HepG2 (cell line): ENCODE results near the gene TMEM253. TPM values are rescaled to one million over a fixed set of nuclear protein-coding genes. Genes with fewer than 3 reads are reported as not detected.

Source experiments
- CBX5 ChIP-seq: sonication (generic); formaldehyde crosslinking; IDR thresholded peaks from 2 replicates; pipeline ENCODE4 v1.4.0; 2020; ENCODE audit warnings: missing genetic modification reagents, borderline replicate concordance
- CEBPG ChIP-seq: IDR thresholded peaks from 2 replicates; pipeline ENCODE4 v1.6.1; 2016
- DMAP1 ChIP-seq: IDR thresholded peaks from 2 replicates; pipeline ENCODE4 v1.6.1; 2016
- DNMT3B ChIP-seq: conservative IDR thresholded peaks from 2 replicates; pipeline ENCODE4 v1.6.1; 2016; ENCODE audit warnings: missing biosample characterization, control low read depth
- FOSL2 ChIP-seq: sonication (generic); formaldehyde crosslinking; IDR thresholded peaks from 2 replicates; pipeline ENCODE4 v1.4.0; 2020; ENCODE audit warnings: missing genetic modification reagents
- HMG20B ChIP-seq: conservative IDR thresholded peaks from 2 replicates; pipeline ENCODE4 v1.6.1; 2016; ENCODE audit warnings: missing genetic modification reagents, missing compliant biosample characterization
- HNF1B ChIP-seq: sonication (generic); formaldehyde crosslinking; IDR thresholded peaks from 2 replicates; pipeline ENCODE4 v1.5.1; 2020; ENCODE audit warnings: mild to moderate bottlenecking, moderate library complexity, missing genetic modification reagents
- MAFG ChIP-seq: sonication (generic); formaldehyde crosslinking; IDR thresholded peaks from 2 replicates; pipeline ENCODE4 v1.5.1; 2020; ENCODE audit warnings: mild to moderate bottlenecking, missing genetic modification reagents
- SALL2 ChIP-seq: sonication (generic); formaldehyde crosslinking; IDR thresholded peaks from 2 replicates; pipeline ENCODE4 v1.8.1; 2023; ENCODE audit warnings: mild to moderate bottlenecking, missing genetic modification reagents, inconsistent platforms
- SOX5 ChIP-seq: IDR thresholded peaks from 2 replicates; pipeline ENCODE4 v1.6.1; 2016; ENCODE audit warnings: borderline replicate concordance
- THAP8 ChIP-seq: sonication (generic); formaldehyde crosslinking; IDR thresholded peaks from 2 replicates; pipeline ENCODE4 v1.5.1; 2020; ENCODE audit warnings: missing genetic modification reagents, mild to moderate bottlenecking, borderline replicate concordance
- THRA ChIP-seq: sonication (generic); formaldehyde crosslinking; IDR thresholded peaks from 2 replicates; pipeline ENCODE4 v1.4.0; 2020; ENCODE audit warnings: missing genetic modification reagents, borderline replicate concordance
- ZMYM4 ChIP-seq: sonication (generic); formaldehyde crosslinking; IDR thresholded peaks from 2 replicates; pipeline ENCODE4 v1.8.1; 2023; ENCODE audit warnings: mild to moderate bottlenecking, missing genetic modification reagents
- ZNF232 ChIP-seq: sonication (generic); formaldehyde crosslinking; IDR thresholded peaks from 2 replicates; pipeline ENCODE4 v1.4.0; 2020; ENCODE audit warnings: missing genetic modification reagents, borderline replicate concordance
- ZNF280B ChIP-seq: sonication (generic); formaldehyde crosslinking; IDR thresholded peaks from 2 replicates; pipeline ENCODE4 v1.5.0; 2020; ENCODE audit warnings: missing genetic modification reagents, mild to moderate bottlenecking, borderline replicate concordance
- ZNF44 ChIP-seq: sonication (generic); formaldehyde crosslinking; IDR thresholded peaks from 2 replicates; pipeline ENCODE4 v1.5.1; 2020; ENCODE audit warnings: mild to moderate bottlenecking, missing genetic modification reagents
- ZNF552 ChIP-seq: sonication (generic); formaldehyde crosslinking; IDR thresholded peaks from 2 replicates; pipeline ENCODE4 v1.9.0; 2022; ENCODE audit warnings: missing genetic modification reagents, mild to moderate bottlenecking, borderline replicate concordance
- ZNF557 ChIP-seq: sonication (generic); formaldehyde crosslinking; IDR thresholded peaks from 2 replicates; pipeline ENCODE4 v1.4.0; 2020; ENCODE audit warnings: missing genetic modification reagents
- ZNF672 ChIP-seq: sonication (generic); formaldehyde crosslinking; IDR thresholded peaks from 2 replicates; pipeline ENCODE4 v1.8.1; 2022; ENCODE audit warnings: missing genetic modification reagents
- ZNF800 ChIP-seq: sonication (generic); formaldehyde crosslinking; IDR thresholded peaks from 2 replicates; pipeline ENCODE4 v1.4.0; 2020; ENCODE audit warnings: missing genetic modification reagents
- polyA plus RNA-seq, 8 experiments: library from polyadenylated mRNA; depleted of rRNA in 3 of 8; stranded (reverse) in 7 of 8; unstranded in 1 of 8; fragments of >200 nt; fragmentation: Illumina TruSeq in 4 of 8; extraction: Trizol in 4 of 8; gene quantifications; 2 replicates each; pipeline versions ENCODE4 v1.2.1 to v1.2.3, GENCODE V29; 2011 to 2016; ENCODE audit warnings: low read depth in 4 of 8, missing spikeins in 1 of 8, mixed read lengths in 1 of 8; ENCODE audit not compliant: insufficient read depth in 1 of 8
- total RNA-seq, 5 experiments: library from RNA; depleted of rRNA; stranded (reverse); fragments of >200 nt; fragmentation: Illumina TruSeq; extraction: Trizol; gene quantifications; 2 replicates each; pipeline ENCODE4 v1.2.3, GENCODE V29; 2016; ENCODE audit warnings: low read depth in 1 of 5
- TF ChIP-seq, protein P1 (sequence below): sonication (generic); formaldehyde crosslinking; conservative IDR thresholded peaks from 2 replicates; pipeline ENCODE4 v1.5.0; 2020; ENCODE audit warnings: missing genetic modification reagents

Gene TMEM253
- total and polyA plus RNA-seq, 2 of the 13 experiments (the other 11 are each of a cell fraction or from before 2014, with no cell fraction given) = 0.29 to 0.45 TPM

GRCh38 chr14:21106498-21107282 is 5.8 kb downstream of the TMEM253 start (continued):
- TF ChIP-seq THRA (CRISPR knock-in tag) = peak; percentile 81
- TF ChIP-seq ZNF552 (CRISPR knock-in tag) = no peak
- no peak; the same call in 1 of the 2 replicates for TF ChIP-seq DMAP1
- peak; percentile 49; the same call in 1 of the 2 replicates for TF ChIP-seq FOSL2
- TF ChIP-seq MAFG (CRISPR knock-in tag) = 0 out of 2 replicates have a peak, but pooled peaks have one; percentile 25
- 0 out of 2 replicates have a peak, but pooled peaks have one; percentile 36 for TF ChIP-seq HNF1B (CRISPR knock-in tag)
- TF ChIP-seq ZNF672 (CRISPR knock-in tag) = no peak
- peak; percentile 72 for TF ChIP-seq ZMYM4 (CRISPR knock-in tag)
- no peak for TF ChIP-seq THAP8 (CRISPR knock-in tag)
- TF ChIP-seq SOX5 (CRISPR knock-in tag) = peak; percentile 37
- TF ChIP-seq CEBPG (CRISPR knock-in tag) = peak; percentile 54; the same call in 1 of the 2 replicates
- no peak for TF ChIP-seq DNMT3B (CRISPR knock-in tag)
- peak; percentile 61; the same call in 1 of the 2 replicates for TF ChIP-seq ZNF800
- TF ChIP-seq CBX5 (CRISPR knock-in tag) = 0 out of 2 replicates have a peak, but pooled peaks have one; percentile 79
- TF ChIP-seq HMG20B = peak; percentile 56; the same call in 1 of the 2 replicates
- TF ChIP-seq ZNF557 (CRISPR knock-in tag) = 0 out of 2 replicates have a peak, but pooled peaks have one; percentile 30
- no peak for TF ChIP-seq ZNF232 (CRISPR knock-in tag)
- peak; percentile 82; the same call in 1 of the 2 replicates for TF ChIP-seq ZNF280B (CRISPR knock-in tag)
- TF ChIP-seq, protein P1, sequence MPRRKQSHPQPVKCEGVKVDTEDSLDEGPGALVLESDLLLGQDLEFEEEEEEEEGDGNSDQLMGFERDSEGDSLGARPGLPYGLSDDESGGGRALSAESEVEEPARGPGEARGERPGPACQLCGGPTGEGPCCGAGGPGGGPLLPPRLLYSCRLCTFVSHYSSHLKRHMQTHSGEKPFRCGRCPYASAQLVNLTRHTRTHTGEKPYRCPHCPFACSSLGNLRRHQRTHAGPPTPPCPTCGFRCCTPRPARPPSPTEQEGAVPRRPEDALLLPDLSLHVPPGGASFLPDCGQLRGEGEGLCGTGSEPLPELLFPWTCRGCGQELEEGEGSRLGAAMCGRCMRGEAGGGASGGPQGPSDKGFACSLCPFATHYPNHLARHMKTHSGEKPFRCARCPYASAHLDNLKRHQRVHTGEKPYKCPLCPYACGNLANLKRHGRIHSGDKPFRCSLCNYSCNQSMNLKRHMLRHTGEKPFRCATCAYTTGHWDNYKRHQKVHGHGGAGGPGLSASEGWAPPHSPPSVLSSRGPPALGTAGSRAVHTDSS (CRISPR knock-in tag) = no peak
- TF ChIP-seq ZNF44 = no peak
- no peak for TF ChIP-seq SALL2 (CRISPR knock-in tag)
